Measurements from ENCODE around the gene NPIPB13.
A peak's percentile ranks its signal among the peaks of the same experiment; 100 is the strongest.
"Not testable (repeated sequence)": the region's sequence is repeated elsewhere in the genome, so short reads cannot be mapped to it uniquely, and the experiment has no call there.

Gene NPIPB13
- total RNA-seq = 2.0 to 3.4 reads per million in 2 donors

DNA sequence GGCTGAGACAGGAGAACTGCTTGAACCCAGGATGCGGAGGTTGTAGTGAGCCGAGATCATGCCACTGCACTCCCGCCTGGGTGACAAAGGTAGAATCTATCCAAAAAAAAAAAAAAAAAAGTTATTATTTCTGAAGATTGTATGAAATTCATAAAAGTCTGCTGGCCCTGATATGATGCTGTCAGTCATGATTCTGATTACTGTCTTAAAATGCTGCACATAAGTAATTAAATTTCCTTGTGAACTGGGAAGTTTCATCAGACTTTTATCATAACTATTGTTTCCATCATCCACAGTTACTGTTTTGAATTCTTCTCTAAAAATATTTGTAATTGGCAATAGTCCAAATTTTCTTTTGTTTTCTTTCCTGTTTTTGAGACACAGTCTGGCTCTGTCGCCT lies at the start of gene NPIPB13:
TSS of gene NPIPB13 (minus strand) at position 101 of the 400 bp plus-strand sequence. CDS start 2,906 bp downstream, outside the sequence.
- DNase-seq = not testable (repeated sequence)

DNA sequence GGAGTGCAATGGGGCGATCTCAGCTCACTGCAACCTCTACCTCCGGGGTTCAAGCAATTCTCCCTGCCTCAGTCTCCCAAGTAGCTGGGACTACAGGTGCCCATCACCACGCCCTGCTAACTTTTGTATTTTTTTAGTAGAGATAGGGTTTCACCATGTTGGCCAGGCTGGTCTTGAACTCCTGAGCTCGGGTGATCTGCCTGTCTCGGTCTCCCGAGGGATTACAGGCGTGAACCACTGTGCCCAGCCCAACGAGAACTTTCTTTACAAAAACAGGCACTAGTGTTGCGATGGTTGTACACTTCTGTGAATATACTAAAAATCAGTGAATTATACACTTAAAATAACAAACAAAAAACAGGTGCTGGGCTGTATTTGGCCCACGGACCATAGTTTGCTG lies 34.1 kb upstream of the NPIPB13 start:
- DNase-seq = not testable (repeated sequence)

DNA sequence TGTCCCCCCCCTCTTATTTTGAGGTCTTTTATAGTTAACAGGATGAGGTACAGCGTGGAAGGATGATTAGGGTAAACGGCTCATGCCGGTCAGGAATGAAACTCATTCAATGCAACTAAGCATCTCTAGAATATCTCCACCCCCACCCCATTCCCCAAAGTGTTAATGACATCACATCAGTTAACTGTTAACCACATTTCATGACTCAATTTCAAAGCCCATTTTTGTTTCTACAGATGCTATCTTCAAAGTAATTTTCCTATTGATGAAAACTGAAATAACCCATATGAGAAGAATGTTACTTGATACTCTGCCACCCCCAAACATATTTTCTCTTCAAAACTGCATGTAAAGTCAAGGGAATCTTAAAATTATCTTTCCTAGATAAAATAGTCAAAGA lies 30.2 kb upstream of the NPIPB13 start:
- DNase-seq = peak in 1 of 5 experiments; percentile 43

DNA sequence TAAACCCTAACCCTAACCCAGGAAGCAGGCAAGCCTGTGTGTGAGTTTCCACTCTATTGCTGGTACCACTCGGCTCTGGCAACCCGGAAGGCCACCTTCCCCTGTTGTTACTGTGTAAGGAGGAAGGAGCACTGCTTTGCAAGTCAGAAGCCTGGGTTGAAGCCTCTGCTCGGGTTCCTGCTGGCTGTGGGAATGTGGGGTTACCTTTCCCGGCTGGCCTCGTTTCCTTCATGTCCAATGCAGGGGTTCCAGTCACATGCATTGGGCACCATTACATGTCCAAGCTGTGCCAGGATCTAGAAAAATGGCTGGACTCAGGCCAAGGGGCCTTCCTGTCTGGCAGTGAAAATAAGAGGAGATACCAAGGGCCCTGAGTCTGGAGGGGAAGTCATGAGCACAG lies 31.2 kb downstream of the NPIPB13 start:
- DNase-seq = peak in 1 of 5 experiments; percentile 0

DNA sequence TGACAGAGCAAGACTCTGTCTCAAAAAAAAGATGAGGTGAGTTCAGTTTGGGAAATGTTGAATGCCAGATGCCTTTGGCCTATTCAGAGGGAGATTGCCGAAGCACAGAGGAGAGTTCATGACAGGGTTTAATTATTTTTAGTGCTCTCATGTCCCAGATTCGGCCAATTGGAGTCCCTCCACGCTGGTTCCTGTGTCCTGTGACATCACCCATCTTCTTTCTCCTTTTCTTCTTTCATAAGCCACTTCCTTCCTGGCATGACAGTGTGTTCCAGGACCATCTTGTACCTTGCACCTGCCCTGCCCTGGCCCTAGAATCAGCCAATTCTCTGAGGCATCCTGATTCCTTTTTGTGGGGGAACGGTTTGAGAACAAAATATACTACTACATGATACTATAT lies 36.9 kb downstream of the NPIPB13 start:
- not testable (repeated sequence) for DNase-seq

DNA sequence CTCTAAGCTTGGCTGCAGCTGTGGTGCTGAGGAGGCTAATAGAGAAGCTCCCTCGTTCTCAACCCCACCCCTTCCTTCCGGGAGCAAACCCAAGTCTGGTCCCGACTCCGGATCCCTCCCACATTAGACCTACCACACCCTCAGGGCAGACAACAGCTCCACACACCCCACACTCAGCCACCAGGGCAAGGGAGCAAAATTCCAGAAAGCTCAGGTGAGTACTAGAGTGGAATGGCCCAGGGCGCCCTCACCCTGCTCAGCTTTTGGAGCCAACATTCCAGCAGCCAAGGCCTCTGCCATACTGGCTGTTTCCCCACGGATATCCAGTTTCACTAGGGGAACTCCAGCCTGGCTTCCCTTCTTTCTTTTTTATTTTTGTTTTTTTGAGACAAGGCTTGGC lies 39.2 kb downstream of the NPIPB13 start:
- peak in 3 of 5 experiments; percentile 5 to 52 (median 7) for DNase-seq

DNA sequence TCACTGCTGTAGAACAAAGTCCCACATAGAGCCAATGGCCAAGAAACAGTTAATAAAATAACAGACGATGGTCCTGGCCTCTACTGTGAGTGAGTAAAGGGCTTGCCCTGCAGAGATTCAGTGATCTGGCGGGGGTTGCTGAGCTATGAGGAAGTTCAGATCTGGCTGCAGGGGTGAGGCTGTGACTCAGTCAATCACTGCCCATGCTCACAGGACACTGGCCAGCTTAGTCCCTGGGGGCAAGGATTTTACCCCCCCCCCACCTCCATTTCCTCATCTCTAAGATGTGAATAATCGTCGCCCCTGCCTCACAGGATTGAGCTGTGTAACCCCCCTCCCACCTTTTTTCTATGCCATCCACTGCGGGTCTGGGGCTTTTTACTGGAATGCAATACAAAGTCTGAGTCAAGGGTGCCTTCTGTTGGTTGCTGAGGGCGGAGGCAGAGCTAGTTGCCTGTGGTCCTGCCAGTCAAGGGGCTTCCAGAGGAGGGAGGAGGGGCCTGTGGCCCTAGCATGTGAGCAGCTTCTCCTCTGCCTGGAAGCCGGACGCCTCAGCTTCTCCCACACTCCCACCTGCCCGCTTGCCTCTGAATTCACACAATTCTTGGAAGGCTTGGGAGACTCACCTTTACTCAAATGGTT lies 41.1 kb downstream of the NPIPB13 start:
- DNase-seq = not testable (repeated sequence)

DNA sequence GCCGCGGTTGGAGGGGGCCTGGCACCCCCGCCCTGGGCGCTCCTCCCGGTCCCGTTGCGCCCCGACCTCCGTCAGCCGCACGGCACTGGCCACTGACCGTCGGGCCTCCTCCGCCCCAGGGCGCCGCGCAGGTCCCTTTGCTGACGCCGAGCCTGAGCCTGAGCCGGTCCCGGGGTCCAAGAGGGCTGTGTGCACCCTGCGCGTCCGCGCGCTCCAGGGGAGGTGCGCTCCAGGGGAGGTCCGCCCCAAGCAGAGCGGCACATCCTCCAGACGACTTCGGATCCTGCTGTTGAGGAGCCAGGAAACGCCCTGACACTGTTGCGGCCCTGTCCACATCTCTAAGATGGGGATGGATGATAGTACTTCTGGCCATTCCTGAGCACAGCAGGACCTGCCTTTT lies 42.0 kb downstream of the NPIPB13 start:
- DNase-seq = not testable (repeated sequence)

DNA sequence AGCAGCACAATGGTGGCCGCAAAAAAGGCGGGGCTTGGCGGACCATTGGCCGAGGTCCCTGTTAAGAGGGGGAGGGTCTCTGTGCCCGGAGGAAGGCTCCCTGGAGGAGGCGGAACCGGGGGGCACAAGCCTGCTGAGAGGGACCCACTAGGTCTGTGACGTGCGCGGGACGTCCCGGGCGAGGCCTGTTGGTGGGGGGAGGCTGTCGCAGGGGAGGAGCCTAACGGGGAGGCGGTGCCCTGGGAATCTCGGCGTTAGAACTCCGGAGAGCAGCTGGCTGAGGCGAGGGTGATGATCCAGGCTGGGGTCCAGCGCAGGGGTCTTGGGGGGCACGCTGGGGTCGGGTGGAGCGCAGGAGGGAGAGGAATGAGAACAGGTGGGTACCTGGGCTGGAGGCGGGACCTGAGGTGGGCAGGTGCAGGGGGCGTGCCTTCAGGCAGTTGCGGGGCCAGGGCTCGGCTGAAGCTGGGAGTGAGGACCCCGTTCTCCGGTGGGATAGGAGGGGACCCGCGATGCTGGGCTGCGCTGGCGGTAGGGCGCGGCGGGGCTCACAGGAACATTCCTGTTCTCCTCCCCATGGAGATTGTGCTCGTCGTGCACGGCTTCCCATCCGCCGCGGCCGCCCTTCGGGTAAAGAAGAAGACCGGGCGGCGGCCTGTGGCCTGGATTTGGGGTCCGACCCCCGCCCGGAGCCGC lies 42.6 kb downstream of the NPIPB13 start:
- DNase-seq = not testable (repeated sequence)

DNA sequence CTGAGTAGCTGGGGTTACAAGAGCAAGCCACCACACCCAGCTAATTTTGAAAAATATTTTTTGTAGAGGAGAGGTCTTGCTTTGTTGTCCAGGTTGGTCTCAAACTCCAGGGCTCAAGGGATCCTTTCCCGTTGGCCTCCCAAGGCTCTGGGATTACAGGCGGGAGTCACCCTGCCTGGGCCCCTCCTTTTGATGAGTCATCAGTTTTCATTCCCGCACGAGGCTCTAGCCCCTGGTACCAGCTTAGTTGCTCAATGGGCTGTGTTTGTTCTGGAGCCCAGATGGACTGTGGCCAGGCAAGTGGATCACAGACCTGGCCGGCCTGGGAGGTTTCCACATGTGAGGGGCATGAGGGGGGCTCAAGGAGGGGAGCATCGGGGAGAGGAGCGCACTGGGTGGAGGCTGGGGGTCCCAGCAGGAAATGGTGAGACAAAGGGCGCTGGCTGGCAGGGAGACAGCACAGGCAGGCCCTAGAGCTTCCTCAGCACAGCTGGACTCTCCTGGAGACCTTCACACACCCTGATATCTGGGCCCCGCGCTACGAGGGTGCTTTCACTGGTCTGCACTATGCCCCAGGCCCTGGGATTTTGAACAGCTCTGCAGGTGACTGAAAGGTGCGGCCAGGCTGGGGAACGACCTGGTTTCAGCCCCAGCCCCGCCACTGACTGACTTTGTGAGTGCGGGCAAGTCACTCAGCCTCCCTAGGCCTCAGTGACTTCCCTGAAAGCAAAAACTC lies 48.5 kb downstream of the NPIPB13 start:
- DNase-seq = not testable (repeated sequence)

DNA sequence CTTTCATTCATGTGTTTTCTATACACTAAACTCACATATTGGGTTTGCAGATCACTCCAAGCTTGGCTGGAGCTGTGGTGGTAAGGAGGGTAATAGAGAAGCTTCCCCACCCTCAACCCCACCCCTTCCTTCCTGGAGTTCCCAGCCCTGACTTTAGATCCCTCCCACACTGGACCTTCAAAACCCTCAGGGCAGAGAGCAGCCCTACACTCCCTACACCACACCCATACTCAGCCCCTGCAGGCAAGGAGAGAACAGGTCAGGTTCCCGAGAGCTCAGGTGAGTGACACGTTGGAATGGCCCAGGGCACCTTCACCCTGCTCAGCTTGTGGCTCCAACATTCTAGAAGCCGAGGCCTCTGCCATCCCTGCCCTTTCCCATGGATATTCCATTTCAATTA lies 49.2 kb downstream of the NPIPB13 start, which contains the start of gene SULT1A3:
TSS of gene SULT1A3 (plus strand) at position 207 of the 400 bp plus-strand sequence. CDS start 1,474 bp downstream, outside the sequence.
- not testable (repeated sequence) for DNase-seq
